Nephron (organoid): ENCODE results near the gene MKX.

Experiments
- H3K27ac Mint-ChIP-seq, 3 experiments: 2 replicates each; pipeline ENCODE4 v1.8.0; 2020; ENCODE audit warnings: mixed read lengths in 3 of 3, mild to moderate bottlenecking in 2 of 3, moderate library complexity in 1 of 3
- H3K27me3 Mint-ChIP-seq: 2 replicates; pipeline ENCODE4 v1.8.0; 2021; ENCODE audit warnings: low read depth, mild to moderate bottlenecking, moderate library complexity, mixed read lengths
- H3K36me3 Mint-ChIP-seq: 2 replicates; pipeline ENCODE4 v1.8.0; 2020; ENCODE audit warnings: low read depth, mixed read lengths
- H3K4me1 Mint-ChIP-seq: 2 replicates; pipeline ENCODE4 v1.8.0; 2020; ENCODE audit warnings: mixed read lengths
- H3K4me3 Mint-ChIP-seq, 3 experiments: 2 replicates each; pipeline ENCODE4 v1.8.0; 2020; ENCODE audit warnings: mild to moderate bottlenecking in 3 of 3, mixed read lengths in 3 of 3, moderate library complexity in 2 of 3
- H3K9me3 Mint-ChIP-seq: 2 replicates; pipeline ENCODE4 v1.8.0; 2020; ENCODE audit warnings: mixed read lengths
- TF ChIP-seq, protein P1 (sequence below), 3 experiments: fragments of 200-600 bp; sonication (generic); IDR thresholded peaks; one replicate each; pipeline ENCODE4 v1.5.0; 2021; ENCODE audit warnings: antibody characterized with exemption in 3 of 3; ENCODE audit not compliant: unreplicated experiment in 3 of 3

Gene MKX

DNA sequence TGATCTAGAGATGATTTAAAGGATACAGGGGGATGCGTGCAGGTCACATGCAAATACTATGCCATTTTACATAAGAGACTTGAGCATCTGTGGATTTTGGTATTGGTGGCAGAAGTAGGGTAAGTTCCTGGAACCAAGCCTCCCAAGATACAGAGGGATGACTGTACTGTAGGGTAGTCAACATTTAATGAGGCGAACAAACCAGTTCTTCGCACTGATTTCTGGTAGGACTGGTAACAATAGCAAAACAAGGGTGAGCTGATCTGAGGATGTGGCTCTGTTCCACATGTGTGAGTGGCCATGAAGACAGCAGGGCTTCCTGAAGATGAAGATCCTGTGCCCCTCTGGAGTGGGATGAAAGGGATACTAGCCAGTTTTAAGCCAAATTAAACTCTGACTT lies 36.3 kb downstream of the MKX start:
- Mint-ChIP-seq H3K9me3 (no peaks in the 10 kb centered on the region), H3K27me3 (peaks cover 15% of the 10 kb centered on the region), H3K4me3 (no peak overlapping the region), H3K4me1 (peaks cover 15% of the 10 kb centered on the region), H3K27ac (no peak overlapping the region), H3K36me3 (no peaks in the 10 kb centered on the region)
- TF ChIP-seq, protein P1, sequence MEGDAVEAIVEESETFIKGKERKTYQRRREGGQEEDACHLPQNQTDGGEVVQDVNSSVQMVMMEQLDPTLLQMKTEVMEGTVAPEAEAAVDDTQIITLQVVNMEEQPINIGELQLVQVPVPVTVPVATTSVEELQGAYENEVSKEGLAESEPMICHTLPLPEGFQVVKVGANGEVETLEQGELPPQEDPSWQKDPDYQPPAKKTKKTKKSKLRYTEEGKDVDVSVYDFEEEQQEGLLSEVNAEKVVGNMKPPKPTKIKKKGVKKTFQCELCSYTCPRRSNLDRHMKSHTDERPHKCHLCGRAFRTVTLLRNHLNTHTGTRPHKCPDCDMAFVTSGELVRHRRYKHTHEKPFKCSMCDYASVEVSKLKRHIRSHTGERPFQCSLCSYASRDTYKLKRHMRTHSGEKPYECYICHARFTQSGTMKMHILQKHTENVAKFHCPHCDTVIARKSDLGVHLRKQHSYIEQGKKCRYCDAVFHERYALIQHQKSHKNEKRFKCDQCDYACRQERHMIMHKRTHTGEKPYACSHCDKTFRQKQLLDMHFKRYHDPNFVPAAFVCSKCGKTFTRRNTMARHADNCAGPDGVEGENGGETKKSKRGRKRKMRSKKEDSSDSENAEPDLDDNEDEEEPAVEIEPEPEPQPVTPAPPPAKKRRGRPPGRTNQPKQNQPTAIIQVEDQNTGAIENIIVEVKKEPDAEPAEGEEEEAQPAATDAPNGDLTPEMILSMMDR (IDR thresholded peaks at IDR 0.05; ENCODE audit: unreplicated experiment in 3 of 3): no peak

- Mint-ChIP-seq H3K4me1 (peaks cover 28% of the 10 kb centered on the region), H3K27me3 (no peaks in the 10 kb centered on the region), H3K9me3 (no peaks in the 10 kb centered on the region), H3K4me3 (peak overlapping the region in 1 of 3 experiments; percentile 2), H3K36me3 (no peaks in the 10 kb centered on the region), H3K27ac (peak overlapping the region; percentile 14 to 87 (median 66))
- TF ChIP-seq, protein P1 (IDR thresholded peaks at IDR 0.05; ENCODE audit: unreplicated experiment in 3 of 3): no peak
Measured at GRCh38 chr10:27701938-27702537, 43.6 kb downstream of the MKX start.

DNA sequence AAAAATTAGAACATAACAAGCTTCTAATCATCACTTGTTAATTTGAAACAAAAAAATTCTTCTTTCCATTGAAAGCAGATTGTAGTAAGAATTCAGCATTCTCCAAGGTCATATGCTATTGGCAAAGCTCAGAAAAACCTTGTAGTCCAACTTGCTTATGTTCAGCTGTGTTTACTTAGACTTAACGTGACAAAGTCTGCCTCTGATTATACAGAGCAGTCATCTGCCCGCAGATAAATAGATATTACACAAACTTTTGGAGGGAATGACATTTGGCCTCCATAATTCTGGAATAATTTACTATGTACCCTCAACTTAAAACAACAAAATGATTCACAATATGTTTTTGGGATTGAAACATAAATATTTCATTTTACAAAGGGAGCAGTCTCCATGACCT lies 45.8 kb downstream of the MKX start:
- H3K36me3 Mint-ChIP-seq: no peaks in the 10 kb centered on the region

GRCh38 chr10:27698961-27699360 lies 46.7 kb downstream of the MKX start:
- H3K27me3 Mint-ChIP-seq: no peaks in the 10 kb centered on the region
- H3K27ac Mint-ChIP-seq: no peak overlapping the region
- H3K36me3 Mint-ChIP-seq: no peaks in the 10 kb centered on the region
- H3K9me3 Mint-ChIP-seq: no peaks in the 10 kb centered on the region
- TF ChIP-seq, protein P1 (IDR thresholded peaks at IDR 0.05; ENCODE audit: unreplicated experiment in 3 of 3): no peak
- H3K4me1 Mint-ChIP-seq: peaks cover 39% of the 10 kb centered on the region
- no peak overlapping the region for H3K4me3 Mint-ChIP-seq

More for the DNA sequence above, 45.8 kb downstream of the MKX start:
- Mint-ChIP-seq H3K4me1 (peaks cover 39% of the 10 kb centered on the region), H3K27me3 (no peaks in the 10 kb centered on the region), H3K9me3 (no peaks in the 10 kb centered on the region), H3K4me3 (no peak overlapping the region), H3K27ac (peak overlapping the region in 1 of 3 experiments; percentile 39)
- TF ChIP-seq, protein P1 (IDR thresholded peaks at IDR 0.05; ENCODE audit: unreplicated experiment in 3 of 3): no peak

DNA sequence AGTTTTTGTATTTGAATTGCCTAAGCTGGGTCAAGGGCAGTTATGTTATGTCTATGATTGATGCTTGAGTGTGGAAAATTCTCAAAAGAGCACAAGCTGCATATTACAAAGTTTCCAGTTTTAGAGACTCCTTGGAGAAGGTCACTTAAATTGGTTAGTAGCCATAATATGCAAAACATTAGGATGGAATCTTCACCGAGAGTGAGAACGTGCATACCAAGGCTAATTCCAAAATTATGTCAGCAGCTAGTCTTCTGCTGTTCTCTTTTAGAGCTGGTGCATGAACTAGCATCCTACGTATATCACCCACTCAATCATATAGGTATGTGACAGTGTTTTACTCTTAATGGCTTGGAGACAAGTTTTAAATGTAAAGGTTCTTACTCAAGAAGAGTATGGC lies 49.2 kb downstream of the MKX start:
- Mint-ChIP-seq H3K9me3 (peaks cover 3% of the 10 kb centered on the region), H3K4me3 (no peak overlapping the region), H3K27me3 (no peaks in the 10 kb centered on the region), H3K4me1 (peaks cover 29% of the 10 kb centered on the region), H3K27ac (peak overlapping the region in 1 of 3 experiments; percentile 16), H3K36me3 (no peaks in the 10 kb centered on the region)
- TF ChIP-seq, protein P1 (IDR thresholded peaks at IDR 0.05; ENCODE audit: unreplicated experiment in 3 of 3): no peak

DNA sequence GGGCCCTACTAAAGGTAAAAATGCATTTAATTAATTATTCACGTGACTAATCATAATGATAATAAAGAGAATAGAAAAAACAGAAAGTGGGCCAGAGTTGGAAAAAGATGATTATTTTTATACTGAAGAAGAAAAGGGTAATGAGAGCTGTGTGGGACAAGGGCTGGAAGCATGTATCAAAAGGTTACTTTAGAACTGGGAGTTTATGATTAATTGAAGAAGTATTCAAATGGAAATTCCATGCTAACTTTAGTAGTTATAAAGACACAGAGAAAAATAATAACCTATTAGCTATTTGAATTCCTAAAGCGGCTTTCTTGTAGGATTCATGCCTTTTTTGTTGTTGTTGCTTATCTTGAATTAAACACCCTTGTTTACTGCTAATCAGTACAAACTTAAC lies 49.9 kb downstream of the MKX start:
- H3K4me1 Mint-ChIP-seq: peaks cover 29% of the 10 kb centered on the region
- peak overlapping the region in 1 of 3 experiments; percentile 16 for H3K27ac Mint-ChIP-seq
- peaks cover 3% of the 10 kb centered on the region for H3K9me3 Mint-ChIP-seq
- no peak overlapping the region for H3K4me3 Mint-ChIP-seq
- no peaks in the 10 kb centered on the region for H3K36me3 Mint-ChIP-seq
- no peaks in the 10 kb centered on the region for H3K27me3 Mint-ChIP-seq
- TF ChIP-seq, protein P1 (IDR thresholded peaks at IDR 0.05; ENCODE audit: unreplicated experiment in 3 of 3): no peak
